Mesodermal cell (in vitro differentiated cells): ENCODE data around the gene ZNF561.
A peak's percentile ranks its signal among the peaks of the same experiment; 100 is the strongest.
"Not testable (repeated sequence)": the region's sequence is repeated elsewhere in the genome, so short reads cannot be mapped to it uniquely, and the experiment has no call there.

ENCODE experiments used
- H3K27ac ChIP-seq: 2 replicates; pipeline ENCODE4 v1.7.0; 2013; ENCODE audit warnings: mild to moderate bottlenecking, low read depth, low read length, moderate library complexity; ENCODE audit not compliant: severe bottlenecking
- H3K36me3 ChIP-seq: 2 replicates; pipeline ENCODE4 v1.7.1; 2013; ENCODE audit warnings: mild to moderate bottlenecking, low read length, moderate library complexity; ENCODE audit not compliant: control insufficient read depth, insufficient read depth
- H3K4me1 ChIP-seq: one replicate; pipeline ENCODE4 v1.7.1; 2013; ENCODE audit warnings: mild to moderate bottlenecking, low read length; ENCODE audit not compliant: insufficient read depth, control insufficient read depth, poor library complexity, severe bottlenecking
- H3K4me3 ChIP-seq: 2 replicates; pipeline ENCODE4 v1.7.0; 2013; ENCODE audit warnings: low read length, control low read depth, mild to moderate bottlenecking; ENCODE audit not compliant: insufficient read depth, poor library complexity, severe bottlenecking; ENCODE audit errors: extremely low read depth
- H3K9me3 ChIP-seq: 2 replicates; pipeline ENCODE4 v1.7.1; 2013; ENCODE audit warnings: mild to moderate bottlenecking, low read length, moderate library complexity; ENCODE audit not compliant: control insufficient read depth
- WGBS, 2 experiments: methylation state at CpG; one replicate each; pipeline ENCODE4 v1.1.5; 2013; ENCODE audit warnings: missing lambda C conversion rate in 2 of 2; ENCODE audit not compliant: insufficient coverage in 2 of 2; 5-methylcytosine and 5-hydroxymethylcytosine counted together

ZNF561 gene

DNA sequence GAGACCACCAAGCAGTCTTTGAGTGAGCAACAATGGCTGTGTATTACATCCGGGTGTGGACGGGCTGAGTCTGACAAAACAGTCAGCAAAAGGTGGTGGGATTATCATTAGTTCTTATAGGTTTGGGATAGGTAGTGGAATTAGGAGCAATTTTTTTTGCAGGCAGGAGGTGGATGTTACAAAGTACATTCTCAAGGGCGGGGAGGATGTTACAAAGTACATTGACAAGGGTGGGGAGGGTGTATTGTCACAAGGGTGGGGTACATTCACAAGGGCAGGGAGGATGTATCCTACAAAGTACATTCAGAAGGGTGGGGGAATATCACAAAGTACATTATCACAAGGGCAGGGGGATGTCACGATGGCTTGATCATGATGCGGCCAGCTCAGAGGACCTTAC lies 15.0 kb upstream of the ZNF561 start:
- 88 to 91% methylated on average over 2 to 5 of the region's 5 CpGs for WGBS, 2 experiments
- Histone ChIP-seq H3K9me3 (no peaks in the 10 kb centered on the region), H3K4me3 (no peak overlapping the region), H3K4me1 (no peaks in the 10 kb centered on the region), H3K27ac (no peak overlapping the region), H3K36me3 (peaks cover 25% of the 10 kb centered on the region)

DNA sequence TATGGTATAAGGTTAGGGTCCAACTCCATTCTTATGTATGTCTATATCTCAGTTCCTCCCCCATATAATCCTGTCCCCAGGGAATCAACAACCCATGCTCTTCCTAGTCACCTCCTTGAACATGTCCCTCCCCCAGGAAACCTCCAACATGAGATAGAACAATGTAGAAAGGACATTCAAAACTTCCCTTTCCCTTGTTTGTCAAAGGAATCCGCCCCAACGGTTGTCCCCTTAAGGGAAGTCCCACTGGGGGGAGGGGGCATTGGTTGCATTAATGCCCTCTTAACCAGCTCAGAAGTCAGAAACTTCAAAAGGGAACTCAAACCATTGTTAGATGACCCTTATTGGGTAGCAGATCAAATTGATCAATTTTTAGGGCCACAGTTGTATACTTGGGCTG lies 6.8 kb upstream of the ZNF561 start:
- Histone ChIP-seq H3K36me3 (peaks cover 18% of the 10 kb centered on the region), H3K9me3 (no peaks in the 10 kb centered on the region), H3K27ac (no peak overlapping the region), H3K4me1 (no peaks in the 10 kb centered on the region), H3K4me3 (no peak overlapping the region)
- WGBS, 2 experiments, result no CpG with 5 or more reads among the region's 2 CpGs

DNA sequence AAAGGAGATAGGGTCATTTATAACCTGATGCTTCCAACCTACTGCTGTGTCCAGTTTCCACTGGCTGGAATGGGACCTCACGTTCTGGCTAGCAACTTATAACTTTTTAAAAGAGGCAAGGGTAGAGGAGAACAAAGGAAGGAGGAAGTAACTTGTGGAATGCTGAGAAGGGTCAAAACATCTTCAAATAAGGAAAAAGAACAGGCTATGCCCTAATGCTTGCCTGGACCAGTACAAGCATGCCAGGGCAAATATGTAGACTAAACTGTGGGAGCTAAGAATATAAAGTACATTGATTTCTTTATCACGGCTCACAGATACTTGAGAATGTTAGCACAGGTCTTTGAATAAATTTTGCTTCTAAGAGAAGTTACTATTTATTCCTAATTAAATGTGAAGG lies 1.5 kb upstream of the ZNF561 start:
- Histone ChIP-seq H3K9me3 (no peaks in the 10 kb centered on the region), H3K27ac (peak overlapping the region; percentile 79), H3K4me1 (no peaks in the 10 kb centered on the region), H3K4me3 (peak overlapping the region; percentile 92), H3K36me3 (peaks cover 26% of the 10 kb centered on the region)
- WGBS, 2 experiments, result 40 to 86% methylated on average over 1 of the region's 2 CpGs

DNA sequence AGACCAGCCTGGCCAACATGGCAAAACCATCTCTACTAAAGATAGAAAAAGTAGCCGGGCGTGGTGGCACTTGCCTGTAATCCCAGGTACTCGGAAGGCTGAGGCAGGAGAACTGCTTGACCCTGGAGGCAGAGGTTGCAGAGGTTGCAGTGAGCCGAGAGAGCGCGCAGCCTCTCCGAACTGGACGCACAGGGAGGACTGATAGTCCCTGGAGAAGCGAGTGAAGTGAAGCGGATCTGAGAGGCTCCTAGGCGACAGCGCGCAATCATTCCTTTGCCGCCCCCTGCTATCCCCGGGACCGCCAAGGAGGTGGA lies 233 bp downstream of the ZNF561 start:
- Histone ChIP-seq H3K9me3 (peaks cover 3% of the 10 kb centered on the region), H3K36me3 (peaks cover 44% of the 10 kb centered on the region), H3K4me3 (peak overlapping the region; percentile 92), H3K27ac (peak overlapping the region; percentile 100), H3K4me1 (no peaks in the 10 kb centered on the region)
- WGBS, 2 experiments, result 1 to 2% methylated on average over 12 to 14 of the region's 16 CpGs

DNA sequence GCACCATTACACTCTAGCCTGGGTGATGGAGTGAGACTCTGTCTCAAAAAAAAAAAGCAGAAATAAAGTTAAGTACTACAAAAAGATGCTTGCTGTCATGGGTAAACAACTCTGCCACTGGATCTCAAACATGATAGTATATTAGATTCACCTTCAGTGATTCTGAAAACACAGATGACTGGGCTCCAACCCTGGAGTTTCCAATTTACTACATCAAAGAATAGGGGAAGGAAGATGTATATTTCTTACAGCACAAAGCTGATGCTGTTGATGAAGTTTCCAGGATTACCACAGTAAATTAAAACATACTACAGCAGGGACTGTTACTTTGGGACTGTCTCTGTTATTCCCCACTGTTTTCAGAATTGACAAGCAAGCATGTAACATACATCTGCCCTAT lies 5.2 kb downstream of the ZNF561 start:
- Histone ChIP-seq H3K36me3 (peaks cover 87% of the 10 kb centered on the region), H3K4me3 (no peak overlapping the region), H3K4me1 (no peaks in the 10 kb centered on the region), H3K9me3 (peaks cover 33% of the 10 kb centered on the region), H3K27ac (no peak overlapping the region)

DNA sequence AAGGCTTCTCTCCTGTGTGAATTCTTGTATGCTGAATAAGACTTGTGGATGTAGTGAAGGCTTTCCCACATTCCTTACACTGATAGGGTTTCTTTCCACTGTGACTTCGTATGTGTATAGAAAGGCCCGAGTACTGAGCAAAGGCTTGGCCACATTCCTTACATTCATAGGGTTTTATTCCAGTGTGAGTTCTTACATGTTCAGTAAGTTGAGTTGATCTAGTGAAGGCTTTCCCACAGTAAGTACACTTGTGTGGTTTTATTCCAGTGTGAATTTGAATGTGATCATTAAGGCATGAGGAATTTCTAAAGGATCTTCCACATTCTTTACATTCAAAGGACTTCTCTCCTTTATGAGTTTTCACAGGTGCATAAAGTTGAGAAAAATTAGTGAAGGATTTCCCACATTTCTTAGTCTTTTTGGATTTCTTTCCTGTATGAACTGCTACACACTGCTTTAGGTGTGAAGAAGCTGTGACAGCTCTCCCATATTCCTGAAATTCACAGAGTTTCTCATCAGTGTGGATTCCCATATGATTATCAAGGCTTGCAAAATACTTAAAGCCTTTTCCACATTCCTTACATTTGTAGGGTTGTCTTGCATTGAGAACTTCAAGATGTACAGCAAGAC lies 10.4 kb downstream of the ZNF561 start:
- Histone ChIP-seq H3K27ac (no peak overlapping the region), H3K4me3 (no peak overlapping the region), H3K9me3 (peaks cover 53% of the 10 kb centered on the region), H3K36me3 (peaks cover 81% of the 10 kb centered on the region), H3K4me1 (no peaks in the 10 kb centered on the region)
- 100% methylated on average over 2 of the region's 2 CpGs; no CpG with 5 or more reads in 1 of the 2 experiments for WGBS, 2 experiments

DNA sequence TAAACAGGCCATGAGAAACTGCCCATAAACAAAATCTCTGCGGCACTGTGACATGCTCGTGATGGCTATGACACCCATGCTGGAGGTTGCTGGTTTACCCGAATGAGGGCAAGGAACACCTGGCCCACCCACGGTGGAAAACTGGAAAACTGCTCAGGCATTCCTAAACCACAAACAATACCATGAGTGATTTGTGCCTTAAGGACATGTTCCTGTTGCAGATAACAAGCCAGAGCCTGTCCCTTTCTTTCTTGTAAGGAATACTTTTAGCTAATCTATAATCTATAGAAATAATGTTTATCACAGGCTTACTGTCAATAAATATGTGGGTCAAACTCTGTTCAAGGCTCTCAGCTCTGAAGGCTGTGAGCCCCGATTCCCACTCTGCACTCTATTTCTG lies 12.1 kb downstream of the ZNF561 start:
- peaks cover 46% of the 10 kb centered on the region for H3K9me3 ChIP-seq
- no peak overlapping the region for H3K4me3 ChIP-seq
- H3K36me3 ChIP-seq, result peaks cover 64% of the 10 kb centered on the region
- H3K4me1 ChIP-seq, result no peaks in the 10 kb centered on the region
- 100% methylated on average over 1 to 3 of the region's 5 CpGs for WGBS, 2 experiments
- H3K27ac ChIP-seq, result no peak overlapping the region

DNA sequence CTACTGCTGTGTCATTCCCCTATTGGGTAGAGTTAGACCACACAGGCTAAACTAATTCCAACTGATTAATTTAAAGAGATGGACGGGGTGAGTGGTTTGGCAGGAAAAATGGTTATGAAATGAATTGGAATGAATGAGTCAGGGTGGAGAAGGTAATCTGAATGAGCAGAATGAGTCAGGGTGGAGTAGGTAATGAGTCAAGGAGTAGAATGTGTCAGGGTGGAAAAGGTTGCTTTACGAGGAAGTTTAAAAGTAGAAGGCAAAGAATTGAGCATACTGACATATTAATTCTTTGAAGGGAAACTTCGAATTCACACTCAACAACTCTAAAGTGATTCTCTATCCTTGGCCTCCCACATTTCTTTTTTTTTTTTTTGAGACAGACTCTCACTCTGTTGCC lies 24.0 kb downstream of the ZNF561 start:
- Histone ChIP-seq H3K4me1 (no peaks in the 10 kb centered on the region), H3K9me3 (peaks cover 8% of the 10 kb centered on the region), H3K36me3 (no peaks in the 10 kb centered on the region), H3K4me3 (no peak overlapping the region), H3K27ac (no peak overlapping the region)
- WGBS, 2 experiments, result 69% methylated on average over 2 of the region's 3 CpGs; no CpG with 5 or more reads in 1 of the 2 experiments

DNA sequence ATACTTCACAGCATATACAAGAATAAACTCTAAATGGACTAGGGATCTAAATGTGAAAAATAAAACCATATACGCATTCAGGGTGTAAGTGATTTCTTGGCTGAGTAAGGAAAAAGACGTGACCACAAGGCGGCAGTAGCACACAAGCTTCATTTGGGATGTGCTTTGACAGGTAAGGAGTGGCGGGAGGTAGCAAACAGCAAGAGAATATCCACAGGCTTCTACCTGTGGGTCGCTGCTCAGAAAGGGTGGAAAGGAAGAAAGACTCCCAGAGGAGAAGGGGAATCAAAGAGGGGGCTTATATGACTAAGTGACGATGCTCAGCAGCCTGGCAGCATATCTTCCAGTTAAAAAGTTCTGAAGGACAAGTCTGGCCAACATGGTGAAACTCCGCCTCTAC lies 34.3 kb downstream of the ZNF561 start:
- 5 to 33% methylated on average over 3 to 4 of the region's 7 CpGs for WGBS, 2 experiments
- no peaks in the 10 kb centered on the region for H3K4me1 ChIP-seq

DNA sequence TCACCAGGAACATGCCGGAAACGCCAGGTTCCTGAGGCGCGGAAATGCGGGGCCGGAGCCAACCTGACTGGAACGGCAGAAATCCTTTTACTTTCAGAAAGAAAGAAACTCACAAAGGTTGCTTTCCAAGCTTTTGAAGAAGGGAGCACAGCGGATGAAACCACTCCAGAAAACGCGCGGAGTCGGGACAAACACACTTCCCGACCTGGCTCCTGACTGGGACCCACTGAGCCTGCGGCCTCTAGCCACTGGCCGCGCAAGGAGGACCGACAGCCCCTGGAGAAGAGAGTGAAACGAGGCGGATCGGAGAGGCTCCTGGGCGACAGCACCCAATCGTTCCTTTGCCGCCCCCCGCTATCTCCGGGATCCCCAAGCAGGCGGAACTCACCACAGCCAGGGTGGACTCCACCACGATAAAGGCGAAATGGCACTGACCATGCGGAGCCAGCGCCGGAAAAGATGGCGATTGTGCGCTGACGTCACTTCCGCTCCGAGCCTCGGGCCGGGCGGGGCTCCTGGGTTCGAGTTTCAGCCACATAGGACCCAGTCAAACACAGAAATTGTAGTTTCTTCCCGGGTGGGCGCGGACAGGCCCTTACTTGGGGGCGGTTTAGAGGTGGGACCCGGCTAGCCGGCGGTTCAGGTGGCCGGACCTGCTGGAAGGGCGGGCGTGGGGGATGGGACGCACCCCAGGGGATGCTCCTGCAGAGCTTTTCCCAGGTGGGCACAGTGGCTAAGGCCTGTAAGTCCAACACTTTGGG lies 36.8 kb downstream of the ZNF561 start, which contains the start of gene ZNF121:
ZNF121 (minus strand) TSS at position 432 of the 761 bp plus-strand sequence. CDS start 16,407 bp downstream, outside the sequence.
- WGBS, 2 experiments, result 0 to 1% methylated on average over 22 to 49 of the region's 51 CpGs
- Histone ChIP-seq H3K4me3 (peak within 1 kb of the TSS; percentile 77), H3K27ac (peak within 1 kb of the TSS; percentile 82)

More for the DNA sequence above, 34.3 kb downstream of the ZNF561 start:
- Histone ChIP-seq H3K9me3 (peaks cover 4% of the 10 kb centered on the region), H3K27ac (no peak overlapping the region), H3K36me3 (peaks cover 15% of the 10 kb centered on the region), H3K4me3 (no peak overlapping the region)

DNA sequence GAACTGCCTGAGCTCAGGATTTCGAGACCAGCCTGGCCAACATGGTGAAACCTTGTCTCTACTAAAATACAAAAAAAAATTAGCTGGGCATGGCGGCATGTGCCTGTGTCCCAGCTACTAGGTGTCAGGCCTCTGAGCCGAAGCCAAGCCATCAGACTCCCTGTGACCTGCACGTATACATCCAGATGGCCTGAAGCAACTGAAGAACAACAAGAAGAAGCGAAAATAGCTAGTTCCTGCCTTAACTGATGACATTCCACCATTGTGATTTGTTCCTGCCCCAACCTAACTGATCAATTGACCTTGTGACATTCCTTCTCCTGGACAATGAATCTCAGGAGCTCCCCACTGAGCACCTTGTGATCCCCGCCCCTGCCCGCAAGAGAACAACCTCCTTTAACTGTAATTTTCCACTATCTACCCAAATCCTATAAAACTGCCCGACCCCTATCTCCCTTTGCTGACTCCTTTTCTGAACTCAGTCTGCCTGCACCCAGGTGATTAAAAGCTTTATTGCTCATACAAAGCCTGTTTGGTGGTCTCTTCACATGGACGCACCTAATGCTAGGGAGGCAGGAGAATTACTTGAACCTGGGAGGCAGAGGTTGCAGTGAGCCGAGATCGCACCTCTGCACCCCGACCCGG lies 38.8 kb downstream of the ZNF561 start:
- Histone ChIP-seq H3K36me3 (peaks cover 59% of the 10 kb centered on the region), H3K9me3 (peaks cover 42% of the 10 kb centered on the region)
- not testable (repeated sequence) for H3K4me3 ChIP-seq, H3K4me1 ChIP-seq, H3K27ac ChIP-seq
- 66 to 76% methylated on average over 10 to 11 of the region's 13 CpGs for WGBS, 2 experiments

More for the DNA sequence above, 36.8 kb downstream of the ZNF561 start, which contains the start of gene ZNF121:
- Histone ChIP-seq H3K36me3 (peaks cover 40% of the 10 kb centered on the region), H3K4me1 (no peaks in the 10 kb centered on the region), H3K9me3 (peaks cover 22% of the 10 kb centered on the region)
